ENCODE results near the gene SPC24.
"Not testable (repeated sequence)": the region's sequence is repeated elsewhere in the genome, so short reads cannot be mapped to it uniquely, and the experiment has no call there.

DNA sequence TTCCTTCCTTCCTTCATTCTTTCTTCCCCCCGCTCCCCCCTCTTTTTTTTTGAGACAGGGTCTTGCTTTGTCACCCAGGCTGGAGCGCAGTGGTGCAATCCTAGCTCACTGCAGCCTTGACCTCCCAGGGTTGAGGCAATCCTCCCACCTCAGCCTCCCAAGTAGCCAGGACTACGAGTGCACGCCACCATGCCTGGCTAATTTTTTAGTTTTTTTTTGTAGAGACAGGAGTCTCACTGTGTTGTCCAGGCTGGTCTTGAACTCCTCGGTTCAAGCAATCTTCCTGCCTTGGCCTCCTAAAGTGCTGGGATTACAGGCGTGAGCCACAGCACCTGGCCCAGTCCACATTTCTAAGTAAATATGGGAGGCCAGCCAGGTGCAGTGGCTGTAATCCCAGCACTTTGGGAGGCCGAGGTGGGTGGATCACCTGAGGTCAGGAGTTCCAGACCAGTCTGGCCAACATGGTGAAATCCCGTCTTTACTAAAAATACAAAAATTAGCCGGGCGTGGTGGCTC is 15.5 kb downstream of the SPC24 start:
- TF ChIP-seq, protein P1, sequence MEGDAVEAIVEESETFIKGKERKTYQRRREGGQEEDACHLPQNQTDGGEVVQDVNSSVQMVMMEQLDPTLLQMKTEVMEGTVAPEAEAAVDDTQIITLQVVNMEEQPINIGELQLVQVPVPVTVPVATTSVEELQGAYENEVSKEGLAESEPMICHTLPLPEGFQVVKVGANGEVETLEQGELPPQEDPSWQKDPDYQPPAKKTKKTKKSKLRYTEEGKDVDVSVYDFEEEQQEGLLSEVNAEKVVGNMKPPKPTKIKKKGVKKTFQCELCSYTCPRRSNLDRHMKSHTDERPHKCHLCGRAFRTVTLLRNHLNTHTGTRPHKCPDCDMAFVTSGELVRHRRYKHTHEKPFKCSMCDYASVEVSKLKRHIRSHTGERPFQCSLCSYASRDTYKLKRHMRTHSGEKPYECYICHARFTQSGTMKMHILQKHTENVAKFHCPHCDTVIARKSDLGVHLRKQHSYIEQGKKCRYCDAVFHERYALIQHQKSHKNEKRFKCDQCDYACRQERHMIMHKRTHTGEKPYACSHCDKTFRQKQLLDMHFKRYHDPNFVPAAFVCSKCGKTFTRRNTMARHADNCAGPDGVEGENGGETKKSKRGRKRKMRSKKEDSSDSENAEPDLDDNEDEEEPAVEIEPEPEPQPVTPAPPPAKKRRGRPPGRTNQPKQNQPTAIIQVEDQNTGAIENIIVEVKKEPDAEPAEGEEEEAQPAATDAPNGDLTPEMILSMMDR (conservative IDR thresholded peaks at IDR 0.05) = not testable (repeated sequence)
- not testable (repeated sequence) for TF ChIP-seq EZH2 (IDR thresholded peaks at IDR 0.05; ENCODE audit: low read depth)

Data from PC-9 (cell line).